Epithelial cell of proximal tubule (primary cell): ENCODE measurements around the gene ATG7. TPM values are rescaled to one million over a fixed set of nuclear protein-coding genes. Genes with fewer than 3 reads are reported as not detected.

ENCODE experiments used
- DNase-seq: peaks from one replicate; pipeline ENCODE4 v3.0.0-alpha.2; 2011; ENCODE audit warnings: low read depth
- H3K4me3 ChIP-seq: 2 replicates; pipeline ENCODE4 v1.5.1; 2011; ENCODE audit warnings: low read depth, mild to moderate bottlenecking, low read length
- total RNA-seq: library from RNA; depleted of rRNA; stranded (reverse); fragments of >200 nt; gene quantifications from 2 replicates; pipeline ENCODE4 v1.2.3, GENCODE V29; 2015
- TF ChIP-seq, protein P1 (sequence below): conservative IDR thresholded peaks from 2 replicates; pipeline ENCODE4 v1.5.1; 2012; ENCODE audit warnings: low read depth, mild to moderate bottlenecking, low read length

ATG7 gene
- total RNA-seq, 1 donor from 2014 or later = 68.5 TPM

- TF ChIP-seq, protein P1, sequence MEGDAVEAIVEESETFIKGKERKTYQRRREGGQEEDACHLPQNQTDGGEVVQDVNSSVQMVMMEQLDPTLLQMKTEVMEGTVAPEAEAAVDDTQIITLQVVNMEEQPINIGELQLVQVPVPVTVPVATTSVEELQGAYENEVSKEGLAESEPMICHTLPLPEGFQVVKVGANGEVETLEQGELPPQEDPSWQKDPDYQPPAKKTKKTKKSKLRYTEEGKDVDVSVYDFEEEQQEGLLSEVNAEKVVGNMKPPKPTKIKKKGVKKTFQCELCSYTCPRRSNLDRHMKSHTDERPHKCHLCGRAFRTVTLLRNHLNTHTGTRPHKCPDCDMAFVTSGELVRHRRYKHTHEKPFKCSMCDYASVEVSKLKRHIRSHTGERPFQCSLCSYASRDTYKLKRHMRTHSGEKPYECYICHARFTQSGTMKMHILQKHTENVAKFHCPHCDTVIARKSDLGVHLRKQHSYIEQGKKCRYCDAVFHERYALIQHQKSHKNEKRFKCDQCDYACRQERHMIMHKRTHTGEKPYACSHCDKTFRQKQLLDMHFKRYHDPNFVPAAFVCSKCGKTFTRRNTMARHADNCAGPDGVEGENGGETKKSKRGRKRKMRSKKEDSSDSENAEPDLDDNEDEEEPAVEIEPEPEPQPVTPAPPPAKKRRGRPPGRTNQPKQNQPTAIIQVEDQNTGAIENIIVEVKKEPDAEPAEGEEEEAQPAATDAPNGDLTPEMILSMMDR = no peak
- no peak overlapping the region for H3K4me3 ChIP-seq
- DNase-seq = no peak
These were observed 271.1 kb downstream of the ATG7 start for GRCh38 chr3:11543141-11543947.

DNA sequence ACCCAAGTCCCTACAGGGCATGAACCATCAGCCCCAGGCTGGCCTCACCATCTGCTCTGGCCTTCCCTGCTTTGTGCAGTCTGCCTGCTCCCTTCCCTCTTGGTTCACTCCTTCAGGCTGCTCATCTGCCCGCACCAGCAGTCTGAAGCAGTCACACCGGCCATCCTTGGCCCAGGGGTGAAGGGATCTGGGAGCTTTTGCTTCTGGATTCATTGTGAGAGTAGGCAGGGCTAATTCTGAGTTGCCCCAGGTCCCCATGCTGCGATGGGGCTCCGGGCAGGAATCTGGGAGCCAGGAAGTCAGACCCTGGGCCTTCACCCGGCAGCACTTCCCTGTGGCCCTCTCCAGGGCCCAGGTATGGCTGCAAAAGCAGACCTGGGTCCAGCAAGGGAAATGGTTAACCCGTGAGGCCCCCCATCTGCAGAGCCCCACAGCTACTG is 271.8 kb downstream of the ATG7 start:
- H3K4me3 ChIP-seq = no peak overlapping the region
- DNase-seq = no peak
- TF ChIP-seq, protein P1 = no peak

DNA sequence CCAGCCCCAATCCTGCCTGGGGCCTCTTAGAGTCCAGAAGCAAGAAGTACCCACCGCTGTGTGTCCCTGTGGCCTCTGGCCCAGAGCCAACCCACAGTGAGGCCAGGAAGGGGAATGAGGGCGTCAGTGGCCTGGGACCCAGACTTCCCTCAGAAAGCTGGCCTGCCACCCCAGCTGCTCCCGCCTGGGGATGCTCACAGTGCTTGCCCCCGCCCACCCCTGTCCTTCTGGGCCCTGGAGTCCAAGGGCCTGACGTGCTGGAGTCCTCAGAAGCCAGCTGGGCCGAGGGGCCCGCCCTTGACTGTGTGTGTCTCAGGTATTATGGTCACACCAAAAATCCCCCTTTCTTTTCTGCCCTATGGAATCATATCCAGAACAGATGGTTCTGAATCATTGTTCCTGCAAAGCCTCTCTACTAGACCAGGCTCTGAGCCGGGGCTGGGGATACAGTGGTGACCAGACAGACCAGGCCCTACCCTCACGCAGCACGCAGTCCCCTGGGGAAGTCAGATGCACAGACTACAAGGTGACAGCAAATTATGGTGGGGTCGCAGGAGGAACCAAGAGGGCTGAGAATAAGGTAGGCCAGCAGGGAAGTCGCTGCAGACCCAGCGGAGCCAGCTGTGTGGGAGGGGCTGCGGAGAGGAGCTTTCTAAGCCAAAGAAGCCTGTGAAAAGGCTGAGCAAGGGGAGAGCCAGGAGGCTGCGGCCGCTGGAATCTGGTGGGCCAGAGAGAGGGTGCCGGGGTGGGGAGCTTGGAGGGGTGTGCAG is 272.4 kb downstream of the ATG7 start:
- DNase-seq = no peak
- no peak overlapping the region for H3K4me3 ChIP-seq
- TF ChIP-seq, protein P1 = no peak

- H3K4me3 ChIP-seq = no peak overlapping the region
- no peak for DNase-seq
- TF ChIP-seq, protein P1 = no peak
These were observed 273.1 kb downstream of the ATG7 start for GRCh38 chr3:11545186-11545851.

DNA sequence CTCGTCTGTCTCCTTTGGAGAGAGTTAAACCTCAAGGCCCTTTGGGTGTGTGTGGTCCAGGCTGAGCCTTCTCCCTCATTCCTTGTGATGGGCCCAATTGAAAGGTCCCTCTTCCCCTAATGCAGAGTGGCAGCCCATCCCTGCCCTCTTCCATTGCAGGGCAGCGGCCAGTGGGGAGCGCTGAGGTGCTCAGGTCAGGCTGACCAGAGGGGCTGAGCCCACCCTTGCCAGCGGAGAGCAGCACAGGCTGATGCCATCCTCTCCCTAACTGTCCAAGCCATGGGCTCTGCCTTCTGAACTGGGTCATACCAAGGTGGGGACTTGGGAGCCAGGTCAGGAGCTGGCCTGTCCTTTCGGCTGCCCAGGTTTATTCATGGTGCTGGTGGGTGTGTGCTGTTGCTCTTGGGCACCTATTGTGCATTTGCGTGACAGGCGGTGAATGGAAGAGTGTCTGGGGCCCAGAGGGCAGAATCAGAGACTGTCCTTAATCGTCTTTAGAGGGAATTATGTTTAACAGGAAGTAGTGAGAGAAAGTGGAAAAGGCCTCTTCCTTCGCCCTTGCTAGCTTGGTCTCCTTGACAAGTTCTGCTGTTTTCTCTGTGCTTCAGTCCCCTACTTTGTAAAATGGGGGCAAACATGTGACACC is 274.6 kb downstream of the ATG7 start:
- TF ChIP-seq, protein P1 = no peak
- H3K4me3 ChIP-seq = no peak overlapping the region
- DNase-seq = no peak

GRCh38 chr3:11547498-11547897 is 275.3 kb downstream of the ATG7 start:
- H3K4me3 ChIP-seq = no peak overlapping the region
- TF ChIP-seq, protein P1 = no peak
- DNase-seq = no peak
